ENCODE measurements around the gene BFAR. TPM values are rescaled to one million over a fixed set of nuclear protein-coding genes. Genes with fewer than 3 reads are reported as not detected.

The BFAR gene
- total RNA-seq, 4 donors from 2014 or later = 41.6 to 51.4 (median 44.8) TPM

- Histone ChIP-seq H3K9me3 (no peaks in the 10 kb centered on the region), H3K4me1 (no peaks in the 10 kb centered on the region)
- no peak for TF ChIP-seq POLR2AphosphoS5 (IDR thresholded peaks at IDR 0.05)
- no peak for TF ChIP-seq CTCF (IDR thresholded peaks at IDR 0.05)
- no peak for TF ChIP-seq EP300 (IDR thresholded peaks at IDR 0.05)
- TF ChIP-seq POLR2A (IDR thresholded peaks at IDR 0.05) = no peak
Observed at GRCh38 chr16:14650629-14651028, 17.9 kb downstream of the BFAR start.

DNA sequence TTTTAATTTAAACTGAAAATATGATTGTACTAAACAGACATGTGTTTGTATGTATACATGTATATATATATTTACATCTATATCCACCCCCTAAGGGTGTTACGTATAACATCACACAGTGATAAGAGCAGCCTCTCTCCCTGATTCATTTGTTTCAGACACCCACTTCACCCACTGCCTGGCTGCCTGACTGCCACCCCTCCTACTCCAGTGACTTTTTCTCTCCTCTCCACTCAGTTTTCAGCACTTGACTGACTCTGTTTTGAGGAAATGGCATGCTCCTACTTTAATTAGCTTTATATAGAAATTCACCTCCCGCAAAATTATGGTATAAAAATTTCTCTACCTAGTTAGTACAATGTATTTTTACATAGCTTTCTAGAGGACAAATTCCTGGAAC is 20.0 kb downstream of the BFAR start:
- TF ChIP-seq POLR2AphosphoS5 (IDR thresholded peaks at IDR 0.05) (no peak), CTCF (IDR thresholded peaks at IDR 0.05) (no peak), EP300 (IDR thresholded peaks at IDR 0.05) (no peak), POLR2A (IDR thresholded peaks at IDR 0.05) (no peak)
- H3K27me3 ChIP-seq = no peaks in the 10 kb centered on the region
- no peak overlapping the region for H3K4me3 ChIP-seq
- H3K27ac ChIP-seq = no peak overlapping the region
- H3K36me3 ChIP-seq = peaks cover 82% of the 10 kb centered on the region
- H3K4me1 ChIP-seq = peaks cover 5% of the 10 kb centered on the region
- no peaks in the 10 kb centered on the region for H3K9me3 ChIP-seq
- no peak for DNase-seq (ENCODE audit: low spot score in 2 of 2)
- 97% methylated on average over 2 of the region's 2 CpGs for WGBS

More at GRCh38 chr16:14650629-14651028, 17.9 kb downstream of the BFAR start:
- Histone ChIP-seq H3K4me3 (no peak overlapping the region), H3K27me3 (no peaks in the 10 kb centered on the region), H3K27ac (no peak overlapping the region), H3K36me3 (peaks cover 84% of the 10 kb centered on the region)
- DNase-seq (ENCODE audit: low spot score in 2 of 2) = no peak
- 60% methylated on average over 6 of the region's 6 CpGs for WGBS

DNA sequence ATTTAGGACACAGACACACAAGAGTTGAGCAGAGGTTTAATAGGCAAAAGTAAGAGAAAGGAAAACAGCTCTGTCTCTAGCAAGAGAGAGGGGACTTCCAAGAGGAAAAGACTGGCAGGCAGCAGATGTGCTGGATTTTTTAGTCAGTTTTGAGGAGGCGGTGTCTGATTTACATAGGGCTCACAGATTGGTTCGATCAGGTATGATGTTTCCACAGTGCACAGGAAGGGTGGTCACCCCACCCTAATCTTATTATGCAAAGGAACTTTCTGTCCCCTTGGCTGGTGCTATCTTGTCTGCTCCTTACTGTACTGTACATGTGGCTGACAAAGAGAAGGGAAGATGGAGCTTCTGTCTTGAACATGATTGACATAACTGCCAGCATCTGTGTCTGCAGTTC is 25.3 kb downstream of the BFAR start:
- Histone ChIP-seq H3K36me3 (peaks cover 73% of the 10 kb centered on the region), H3K4me1 (peaks cover 7% of the 10 kb centered on the region), H3K4me3 (no peak overlapping the region), H3K9me3 (no peaks in the 10 kb centered on the region), H3K27ac (no peak overlapping the region), H3K27me3 (no peaks in the 10 kb centered on the region)
- DNase-seq (ENCODE audit: low spot score in 2 of 2) = no peak
- 80% methylated on average over 2 of the region's 2 CpGs for WGBS
- TF ChIP-seq POLR2A (IDR thresholded peaks at IDR 0.05) (no peak), EP300 (IDR thresholded peaks at IDR 0.05) (no peak), CTCF (IDR thresholded peaks at IDR 0.05) (no peak)

- no peak for DNase-seq (ENCODE audit: low spot score in 2 of 2)
- H3K36me3 ChIP-seq = peaks cover 63% of the 10 kb centered on the region
- no peak overlapping the region for H3K4me3 ChIP-seq
- WGBS = 89% methylated on average over 16 of the region's 16 CpGs
- H3K27ac ChIP-seq = no peak overlapping the region
- TF ChIP-seq CTCF (IDR thresholded peaks at IDR 0.05) = no peak
- TF ChIP-seq POLR2A (IDR thresholded peaks at IDR 0.05) = no peak
- no peak for TF ChIP-seq EP300 (IDR thresholded peaks at IDR 0.05)
- TF ChIP-seq POLR2AphosphoS5 (IDR thresholded peaks at IDR 0.05) = no peak
- no peaks in the 10 kb centered on the region for H3K9me3 ChIP-seq
- H3K27me3 ChIP-seq = no peaks in the 10 kb centered on the region
- H3K4me1 ChIP-seq = no peaks in the 10 kb centered on the region
Observed at GRCh38 chr16:14667347-14668266, 34.9 kb downstream of the BFAR start.

- Histone ChIP-seq H3K4me3 (no peak overlapping the region), H3K36me3 (peaks cover 52% of the 10 kb centered on the region), H3K9me3 (no peaks in the 10 kb centered on the region), H3K4me1 (no peaks in the 10 kb centered on the region), H3K27me3 (no peaks in the 10 kb centered on the region), H3K27ac (no peak overlapping the region)
- no peak for DNase-seq (ENCODE audit: low spot score in 2 of 2)
- TF ChIP-seq CTCF (IDR thresholded peaks at IDR 0.05) (no peak), POLR2AphosphoS5 (IDR thresholded peaks at IDR 0.05) (no peak), POLR2A (IDR thresholded peaks at IDR 0.05) (no peak), EP300 (IDR thresholded peaks at IDR 0.05) (no peak)
- WGBS = 86% methylated on average over 7 of the region's 7 CpGs
Observed at GRCh38 chr16:14668556-14669223, 35.9 kb downstream of the BFAR start.

Measured in suprapubic skin (tissue), 4 donors.